ACHN (cell line): ENCODE data around the gene RPL22.
"Not testable (repeated sequence)": the region's sequence is repeated elsewhere in the genome, so short reads cannot be mapped to it uniquely, and the experiment has no call there.

Experiments used
- DNase-seq: peaks from one replicate; pipeline ENCODE4 v3.0.0-alpha.2; 2015
- in situ Hi-C: cut with HindIII; loops from 2 replicates; pipeline ENCODE4 v1.10.0; 2017; ENCODE audit warnings: low sequenced_read_pairs, low pct_ligation_motif_present, low pct_unique_long_range_greater_than_20kb

The RPL22 gene

GRCh38 chr1:6235296-6235677 lies 35.9 kb upstream of the RPL22 start:
- in situ Hi-C loops: no loop called here
- DNase-seq: no peak

DNA sequence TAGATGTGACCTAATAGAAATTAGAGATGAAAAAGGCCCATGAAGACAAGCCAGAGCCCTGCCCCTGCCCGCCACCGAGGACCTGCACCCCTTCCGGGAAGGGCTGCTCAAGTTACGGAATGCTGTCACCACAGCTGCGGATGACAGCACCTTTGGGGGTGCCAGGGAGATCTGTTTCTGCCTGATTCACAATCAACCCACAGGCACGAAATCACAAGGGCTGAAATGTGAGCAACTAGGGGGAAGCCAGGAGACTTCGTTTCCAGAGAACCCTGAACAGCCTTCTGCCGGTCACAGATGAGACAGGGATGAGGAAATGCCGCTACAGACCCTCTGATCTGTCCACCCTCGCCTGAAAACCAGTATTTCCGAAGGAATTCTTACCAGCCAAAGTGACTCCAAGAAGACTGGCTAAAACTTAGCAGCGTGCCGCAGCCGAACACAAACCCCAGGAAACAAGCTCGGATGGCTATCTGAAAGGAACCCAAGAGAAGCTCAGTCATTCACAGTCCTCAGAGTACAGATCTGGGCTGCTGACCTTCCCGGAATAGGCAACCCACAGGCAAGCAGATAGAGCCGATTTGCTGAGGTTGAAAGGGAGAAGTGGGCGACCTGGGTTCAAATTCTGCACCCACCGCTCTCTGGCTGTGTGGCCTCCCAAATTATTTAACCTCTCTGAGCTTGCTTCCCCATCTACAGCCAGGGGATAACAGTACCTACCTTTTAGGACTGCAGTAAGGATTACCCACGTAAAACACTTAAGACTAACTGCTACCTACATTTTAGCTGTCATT lies 35.3 kb upstream of the RPL22 start:
- in situ Hi-C loops: no loop called here

DNA sequence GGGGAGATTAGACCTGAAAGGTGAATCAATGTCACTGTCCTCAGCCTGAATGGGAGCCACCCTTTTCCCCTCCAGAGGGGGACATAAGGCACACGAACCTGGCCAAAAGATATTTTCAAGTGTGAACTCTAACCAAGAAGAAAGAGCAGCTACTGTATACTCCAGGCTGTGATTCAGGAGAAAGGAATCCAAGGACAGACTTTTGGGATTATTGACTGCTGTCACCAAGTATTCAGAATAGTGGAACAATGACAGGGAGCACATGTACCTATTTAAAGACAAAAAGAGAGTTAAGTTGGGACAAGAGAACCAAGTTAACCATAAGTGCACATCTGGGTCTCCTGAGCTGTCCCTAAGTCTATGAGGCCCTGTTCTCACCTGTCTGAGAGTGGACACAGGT lies 34.0 kb upstream of the RPL22 start:
- in situ Hi-C loops: no loop called here
- DNase-seq: no peak

More for the DNA sequence above, 35.3 kb upstream of the RPL22 start:
- no peak for DNase-seq

DNA sequence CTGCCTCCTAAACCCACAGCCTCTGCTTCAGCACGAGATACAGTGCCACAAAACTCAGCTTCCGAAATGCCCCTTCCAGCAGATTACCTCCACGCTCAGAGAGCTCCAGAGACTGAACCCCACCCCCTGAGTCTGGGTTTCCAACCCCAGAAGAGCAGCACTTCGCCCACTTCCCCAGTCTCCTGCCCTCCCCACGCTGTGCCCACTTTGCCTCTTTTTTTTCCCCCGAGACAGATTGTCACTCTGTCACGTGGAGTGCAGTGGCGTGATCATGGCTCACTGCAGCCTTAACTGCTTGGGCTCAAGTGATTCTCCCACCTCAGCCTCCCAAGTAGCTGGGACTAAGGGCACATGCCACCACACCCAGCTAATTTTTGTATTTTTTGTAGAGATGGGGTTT lies 26.3 kb upstream of the RPL22 start:
- in situ Hi-C loops: no loop called here
- DNase-seq: no peak

GRCh38 chr1:6224718-6225117 lies 25.3 kb upstream of the RPL22 start:
- in situ Hi-C loops: no loop called here
- peak; percentile 24 for DNase-seq

DNA sequence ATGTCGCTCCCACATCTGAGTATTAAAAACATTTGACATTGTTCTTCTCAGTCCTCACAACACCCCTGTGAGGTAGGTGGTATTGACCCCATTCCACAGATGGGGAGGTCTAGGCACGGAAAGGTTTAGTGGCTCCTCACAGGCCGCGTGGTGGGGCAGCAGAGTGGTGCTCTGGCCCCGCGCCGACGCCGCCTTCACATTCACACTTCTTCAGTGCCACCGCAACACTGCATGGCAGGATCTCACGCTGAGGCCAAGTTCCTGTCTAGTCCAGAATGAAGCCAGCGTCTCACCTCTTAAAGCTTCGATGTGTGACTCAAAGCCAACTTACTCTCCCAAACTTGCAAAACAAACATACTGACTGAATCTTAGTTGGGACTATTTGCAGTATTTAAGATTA lies 24.2 kb upstream of the RPL22 start:
- in situ Hi-C loops: no loop called here
- DNase-seq: no peak

GRCh38 chr1:6222636-6223035 lies 23.2 kb upstream of the RPL22 start:
- in situ Hi-C loops: no loop called here
- no peak for DNase-seq

DNA sequence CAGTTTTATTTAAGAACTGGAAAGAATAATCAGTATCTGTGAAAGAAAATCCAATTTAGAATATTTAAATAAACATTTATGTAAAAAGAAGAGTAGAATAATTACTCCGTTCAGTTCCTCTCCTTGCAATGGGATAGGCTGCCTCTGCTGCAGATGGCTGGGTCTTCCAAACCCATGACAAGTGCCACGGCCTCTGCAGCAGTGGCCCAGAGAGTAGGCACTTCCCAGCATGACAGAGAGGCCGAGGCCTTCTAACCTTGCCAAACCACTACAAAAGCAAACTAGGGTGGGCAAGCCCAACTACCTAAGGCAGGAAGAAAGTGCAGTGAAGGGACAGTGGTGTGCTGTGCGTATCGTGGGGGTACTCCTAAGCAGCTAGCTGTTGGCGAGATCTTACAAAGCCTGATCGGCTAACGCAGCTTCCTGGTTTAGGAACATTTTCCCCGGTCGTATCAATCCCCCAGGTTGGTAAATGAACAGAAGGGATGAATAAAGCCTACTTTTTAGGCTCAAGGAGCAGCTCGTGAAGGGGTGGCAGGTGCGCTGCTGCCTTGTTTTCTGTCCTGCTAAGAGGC lies 21.9 kb upstream of the RPL22 start:
- DNase-seq: no peak
- in situ Hi-C loops: no loop called here

DNA sequence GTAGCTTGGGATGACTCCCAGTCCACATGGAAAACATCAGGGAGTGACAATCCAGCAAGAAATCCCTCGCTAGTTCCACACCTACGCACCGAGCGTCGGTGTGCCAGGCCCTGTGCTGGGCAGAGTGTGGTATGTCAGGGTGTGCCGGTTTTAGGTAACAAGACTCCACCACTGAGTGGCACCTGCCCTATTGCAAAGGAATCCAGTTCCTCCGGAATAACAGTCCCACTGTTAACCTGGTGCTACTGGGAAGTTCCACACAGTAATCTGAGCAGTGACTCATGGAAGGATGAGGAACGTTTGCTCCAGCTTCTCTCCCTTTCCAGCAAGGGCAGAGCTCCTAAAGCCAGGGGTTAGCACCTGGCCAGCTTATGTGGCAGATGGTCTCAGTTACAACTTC lies 20.8 kb upstream of the RPL22 start:
- in situ Hi-C loops: no loop called here
- DNase-seq: no peak

DNA sequence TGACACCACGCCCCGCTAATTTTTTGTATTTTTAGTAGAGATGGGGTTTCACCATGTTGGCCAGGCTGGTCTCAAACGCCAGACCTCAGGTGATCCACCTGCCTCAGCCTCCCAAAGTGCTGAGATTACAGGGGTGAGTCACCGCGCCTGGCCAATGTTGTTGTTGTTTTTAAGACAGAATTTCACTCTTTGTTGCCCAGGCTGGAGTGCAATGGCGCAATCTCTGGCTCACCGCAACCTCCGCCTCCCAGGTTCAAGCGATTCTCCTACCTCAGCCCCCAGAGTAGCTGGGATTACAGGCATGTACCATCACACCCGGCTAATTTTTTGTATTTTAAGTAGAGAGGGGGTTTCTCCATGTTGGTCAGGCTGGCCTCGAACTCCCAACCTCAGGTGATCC lies 20.2 kb upstream of the RPL22 start:
- DNase-seq, in situ Hi-C loops: not testable (repeated sequence)

DNA sequence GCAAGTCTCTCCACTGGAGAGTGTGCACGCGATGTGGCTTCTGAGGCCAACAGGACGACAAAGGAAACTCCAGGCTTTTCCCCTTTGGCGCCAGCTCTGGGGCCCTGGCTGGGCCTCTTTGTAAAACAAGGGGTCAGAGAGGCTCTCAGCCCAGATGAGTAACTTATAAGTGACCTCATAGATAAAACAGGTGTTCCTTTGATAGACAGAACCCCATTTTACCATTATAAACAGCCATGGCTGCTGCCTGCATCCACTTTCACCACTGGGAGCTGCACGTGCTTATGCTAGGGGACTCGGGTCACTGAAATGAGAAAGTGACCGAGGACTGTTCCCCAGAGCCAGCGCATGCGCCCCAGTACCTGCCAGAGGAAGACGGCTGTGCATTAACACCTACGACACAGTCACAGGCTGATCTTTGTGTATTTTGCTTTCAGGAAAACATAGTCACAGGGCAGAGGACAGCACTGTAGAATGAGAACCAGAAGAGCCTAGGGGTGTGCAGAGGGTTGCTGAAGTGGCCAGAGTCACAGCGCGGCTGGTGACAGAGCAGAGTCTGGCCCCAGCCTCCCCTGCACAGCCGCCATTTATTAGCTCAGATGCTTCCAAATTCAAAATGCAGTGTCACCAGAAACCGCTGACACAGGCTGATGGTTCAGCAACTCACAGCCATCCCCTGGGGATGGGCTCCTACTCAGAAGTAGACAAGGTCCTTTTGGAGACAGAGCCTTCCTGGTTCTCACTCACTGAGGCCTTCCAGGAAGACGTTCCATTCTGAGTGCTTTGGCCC lies 19.2 kb upstream of the RPL22 start:
- in situ Hi-C loops: no loop called here
- no peak for DNase-seq

- no peak for DNase-seq
- in situ Hi-C loops: no loop called here
These were observed 13.0 kb upstream of the RPL22 start for GRCh38 chr1:6212193-6212959.

GRCh38 chr1:6211731-6212130 lies 12.3 kb upstream of the RPL22 start:
- in situ Hi-C loops: no loop called here

GRCh38 chr1:6210591-6211355 lies 11.4 kb upstream of the RPL22 start:
- in situ Hi-C loops: no loop called here
- no peak for DNase-seq

More at GRCh38 chr1:6211731-6212130, 12.3 kb upstream of the RPL22 start:
- DNase-seq: no peak

GRCh38 chr1:6209661-6210580 lies 10.5 kb upstream of the RPL22 start:
- no peak for DNase-seq
- in situ Hi-C loops: no loop called here

- DNase-seq: no peak
These were observed 9.6 kb upstream of the RPL22 start for GRCh38 chr1:6208723-6209660.

More at GRCh38 chr1:6208723-6209660, 9.6 kb upstream of the RPL22 start:
- in situ Hi-C loops: no loop called here
